Left hindlimb (tissue), 1 donor: ENCODE measurements around the gene GSC.
"Not testable (repeated sequence)": the region's sequence is repeated elsewhere in the genome, so short reads cannot be mapped to it uniquely, and the experiment has no call there.

Source experiments
- DNase-seq: peaks from one replicate; pipeline ENCODE4 v3.0.0-alpha.2; 2018

The GSC gene

DNA sequence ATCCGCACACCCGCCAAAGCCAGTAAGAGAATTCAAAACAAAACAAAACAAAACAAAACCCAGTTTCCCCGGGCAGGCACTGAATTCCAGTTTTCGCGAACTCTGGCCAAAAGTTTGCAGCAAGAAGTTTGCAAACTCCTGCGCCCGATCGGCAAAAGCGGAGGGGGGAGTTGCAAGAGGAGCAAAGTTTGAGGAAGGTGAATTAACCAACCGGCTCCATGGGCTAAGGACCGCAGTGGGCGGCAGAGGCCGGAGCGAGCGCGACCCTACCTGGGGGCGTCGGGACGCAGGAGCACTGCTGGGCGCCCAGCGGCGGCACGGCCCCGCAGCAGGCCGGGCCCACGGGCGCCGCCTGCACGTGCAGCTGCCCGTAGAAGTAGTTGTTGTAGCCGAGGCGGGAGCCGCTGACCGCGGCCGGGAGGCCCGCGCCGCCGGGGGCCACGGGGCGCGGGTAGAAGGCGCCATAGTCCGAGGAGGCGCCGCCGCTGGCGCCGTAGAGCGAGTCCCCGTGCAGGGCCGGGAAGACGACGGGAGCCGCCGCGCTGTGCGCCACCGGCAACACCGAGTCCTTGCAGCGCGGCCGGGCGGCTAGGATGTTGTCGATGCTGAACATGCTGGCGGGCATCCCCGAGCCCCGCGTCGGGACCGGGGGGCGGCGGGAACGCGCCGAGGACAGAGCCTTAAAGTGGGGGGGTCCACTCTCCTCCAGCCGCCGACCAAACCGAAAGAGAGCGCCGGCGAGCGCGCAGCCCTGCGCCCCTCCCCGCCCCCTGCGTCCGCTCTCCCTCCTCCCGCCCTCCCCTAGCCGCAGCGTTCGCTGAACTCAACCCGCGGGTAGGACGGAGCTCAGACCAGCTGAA, at the start of gene GSC:
GSC (minus strand) TSS at position 723 of the 860 bp plus-strand sequence; CDS start at position 625, 98 bp downstream.
- peak; percentile 82 for DNase-seq

DNA sequence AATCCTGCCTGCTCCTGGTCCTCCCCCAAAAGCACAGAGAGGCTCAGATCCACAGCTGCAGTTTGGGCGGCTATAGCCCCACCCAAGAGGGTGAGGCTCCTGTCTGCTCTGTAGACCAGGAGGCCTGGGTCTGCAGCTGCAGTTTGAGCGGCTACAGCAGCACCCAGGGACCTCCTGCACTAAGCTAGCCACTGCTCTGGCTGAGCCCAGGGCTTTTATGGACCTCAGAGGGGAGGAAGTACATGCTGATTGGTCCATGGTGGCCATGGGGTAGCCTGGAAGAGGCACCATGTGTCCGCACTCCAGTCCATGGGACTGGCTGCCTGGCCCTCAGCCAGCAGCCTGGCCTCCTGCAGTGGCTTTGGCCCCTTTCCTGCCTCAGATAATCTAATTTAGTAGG, 49.6 kb upstream of the GSC start:
- no peak for DNase-seq

DNA sequence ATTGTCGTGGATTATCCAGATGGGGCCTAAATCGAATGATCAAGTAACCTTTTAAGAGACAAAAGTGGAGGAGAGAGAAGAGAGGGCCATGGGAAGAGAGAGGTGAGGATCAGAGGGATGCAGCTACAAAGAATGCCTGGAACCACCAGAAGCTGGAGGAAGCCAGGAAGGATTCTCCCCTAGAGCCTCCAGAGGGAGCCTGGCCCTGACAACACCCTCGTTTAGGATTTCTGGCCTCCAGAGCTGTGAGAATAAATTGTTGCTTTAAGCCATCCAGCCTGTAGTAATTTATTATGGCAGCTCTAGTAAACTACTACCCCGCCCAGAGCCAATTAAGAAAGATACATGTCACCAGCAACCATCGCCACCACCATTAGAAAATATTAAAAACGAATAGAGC, 46.2 kb upstream of the GSC start:
- DNase-seq: no peak

- peak; percentile 68 for DNase-seq
Observed at GRCh38 chr14:94805680-94806288, 35.9 kb upstream of the GSC start.

DNA sequence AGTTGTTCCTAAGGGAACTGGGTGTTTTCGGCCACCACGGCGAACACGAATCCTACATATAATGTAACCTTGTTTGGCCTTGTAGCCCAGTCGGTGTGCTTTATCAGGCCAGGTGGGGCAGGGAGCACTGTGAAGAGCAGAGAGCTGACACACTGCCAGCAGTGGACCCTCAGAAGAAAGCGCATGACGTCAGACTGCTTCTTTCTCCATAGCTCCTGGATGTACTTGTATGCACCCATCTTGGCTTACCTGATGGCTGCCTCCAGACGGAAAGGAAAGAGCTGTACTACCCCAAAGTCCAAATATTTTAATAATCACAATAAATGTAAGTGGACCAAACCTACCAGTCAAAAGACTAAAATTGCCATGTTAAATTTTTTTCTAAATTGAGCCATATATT, 31.3 kb upstream of the GSC start:
- no peak for DNase-seq

DNA sequence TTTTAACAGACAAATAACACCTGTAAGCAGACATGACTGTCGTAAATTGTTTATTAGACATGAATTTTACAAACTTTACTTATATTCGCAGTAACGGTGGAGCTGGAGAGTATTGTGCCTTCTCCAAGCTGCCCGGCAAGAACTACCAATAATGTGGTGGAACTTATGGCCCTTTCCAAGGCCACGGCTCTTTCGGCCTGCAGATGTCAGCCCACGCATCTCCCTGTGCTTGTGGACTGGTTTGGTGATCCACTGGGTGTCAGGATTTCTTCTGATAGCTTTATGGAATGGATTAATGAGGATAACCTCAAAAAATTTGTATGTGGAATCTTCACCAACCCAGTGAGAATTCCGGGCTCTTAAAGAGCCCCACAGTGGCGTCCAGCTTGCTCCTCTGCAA, 30.9 kb upstream of the GSC start:
- DNase-seq: not testable (repeated sequence)

GRCh38 chr14:94797887-94798286, 28.0 kb upstream of the GSC start:
- DNase-seq: no peak

GRCh38 chr14:94796278-94796677, 26.4 kb upstream of the GSC start:
- no peak for DNase-seq

- DNase-seq: no peak
Observed at GRCh38 chr14:94795372-94795771, 25.5 kb upstream of the GSC start.

DNA sequence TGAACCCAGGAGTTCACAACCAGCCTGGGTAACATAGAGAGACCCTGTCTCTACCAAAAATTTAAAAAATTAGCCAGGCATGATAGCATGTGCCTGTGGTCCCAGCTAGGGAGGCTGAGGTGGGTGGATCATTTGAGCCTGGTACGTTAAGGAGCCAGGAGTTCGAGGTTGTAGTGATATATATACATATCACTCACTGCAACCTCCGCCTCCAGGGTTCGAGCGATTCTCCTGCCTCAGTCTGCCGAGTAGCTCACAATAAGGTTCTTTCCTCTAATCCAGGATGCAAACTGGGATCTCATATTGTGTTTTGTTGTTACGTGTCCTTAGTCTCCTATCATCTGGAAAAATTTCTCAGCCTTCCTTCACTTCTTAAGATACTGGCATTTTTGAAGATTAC, 24.0 kb upstream of the GSC start:
- DNase-seq: no peak

- DNase-seq: no peak
Observed at GRCh38 chr14:94787655-94788054, 17.7 kb upstream of the GSC start.

DNA sequence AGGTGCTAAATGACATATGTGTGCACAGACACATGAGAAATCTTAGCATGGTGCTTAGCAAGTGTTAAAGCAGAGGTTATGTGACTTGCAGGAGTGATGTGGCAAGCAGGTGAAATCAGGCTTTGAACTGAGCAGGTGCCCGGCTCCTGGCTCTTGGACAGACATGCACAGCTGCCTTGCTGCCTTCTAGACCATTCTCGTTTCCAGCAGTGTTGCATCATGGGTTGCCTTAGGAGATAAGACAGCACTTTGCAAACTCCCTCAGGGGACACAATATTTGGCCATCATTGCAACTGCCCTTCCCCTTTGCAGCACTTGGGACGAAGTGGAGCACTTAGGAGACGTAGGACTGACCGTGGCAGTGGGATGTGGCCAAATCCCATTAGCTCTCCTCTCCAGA, 17.2 kb upstream of the GSC start:
- DNase-seq: no peak

DNA sequence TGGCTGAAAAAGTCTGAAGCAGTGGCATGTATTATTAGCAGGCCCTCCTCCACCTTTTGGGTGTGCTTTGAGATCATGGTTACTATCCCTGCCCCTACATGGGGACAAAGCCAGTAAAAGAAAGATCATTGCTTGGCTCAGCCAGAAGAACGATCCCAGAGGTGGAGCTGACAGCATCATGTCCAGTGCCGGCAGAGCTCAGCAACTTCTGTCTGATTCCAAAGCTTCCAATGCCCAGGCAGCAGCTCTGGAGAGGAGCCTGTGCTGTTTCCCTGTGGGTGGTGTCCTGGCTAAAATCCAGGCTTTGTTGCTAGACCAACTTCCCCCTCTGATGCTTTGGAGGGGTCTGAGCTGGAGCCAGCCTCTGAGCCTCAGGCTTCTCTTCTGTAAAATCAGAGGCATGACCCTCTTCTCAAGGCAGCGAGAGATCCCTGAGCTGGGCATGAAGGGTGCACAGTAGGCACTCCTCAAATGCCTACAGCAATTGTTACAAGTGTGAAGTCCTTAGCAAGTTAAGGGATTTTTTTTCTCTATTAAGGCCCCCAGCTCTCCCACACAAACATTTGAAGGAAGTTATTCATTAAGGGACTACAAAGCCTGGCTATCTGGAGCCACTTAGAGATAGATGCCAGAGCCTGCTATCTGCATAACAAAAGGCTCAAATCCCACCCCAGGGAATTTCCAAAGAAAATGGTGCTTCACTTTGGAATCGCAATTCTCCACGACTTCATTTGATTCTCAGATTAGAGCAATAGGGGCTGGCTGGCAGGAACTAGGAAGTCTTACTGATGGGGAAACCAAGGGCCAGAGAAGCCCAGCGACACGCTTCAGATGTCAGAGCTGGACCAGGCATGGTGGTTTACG, 10.9 kb upstream of the GSC start:
- DNase-seq: no peak

DNA sequence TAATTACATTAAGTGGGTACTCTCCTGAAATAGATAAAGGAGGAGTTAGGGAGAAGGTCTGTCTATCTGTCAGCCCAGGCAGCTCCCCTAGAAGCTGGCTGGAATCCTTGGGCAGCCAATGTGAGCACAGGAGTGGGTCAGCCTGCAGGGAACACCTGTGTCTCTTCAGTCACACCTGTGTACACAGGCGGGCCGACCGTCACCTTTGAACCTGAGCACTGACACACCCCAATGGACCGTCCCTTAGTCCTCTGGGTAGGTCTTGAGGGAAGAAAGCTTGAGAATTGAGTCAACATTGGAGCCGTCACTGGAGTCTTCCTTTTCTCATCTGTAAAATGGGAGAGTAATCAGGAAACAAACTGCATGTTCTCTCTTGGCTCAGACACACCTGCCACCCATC, 9.8 kb upstream of the GSC start:
- DNase-seq: no peak

DNA sequence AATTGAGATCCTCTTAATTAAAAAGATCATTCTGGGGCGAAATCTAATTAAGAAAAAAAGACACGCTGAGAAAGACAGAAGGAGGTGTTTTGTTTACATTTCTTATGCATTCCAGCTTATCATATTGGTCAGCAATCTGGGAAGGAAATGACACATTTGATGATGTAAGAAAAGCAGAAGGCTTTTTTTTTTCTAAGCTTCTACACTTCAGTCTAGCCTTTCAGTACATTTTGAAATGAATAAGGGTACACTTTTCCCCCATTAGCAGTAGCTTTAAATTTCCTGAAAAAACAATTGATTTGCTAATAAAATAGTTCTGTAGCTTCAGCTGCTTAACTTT, 5.9 kb upstream of the GSC start:
- no peak for DNase-seq

DNA sequence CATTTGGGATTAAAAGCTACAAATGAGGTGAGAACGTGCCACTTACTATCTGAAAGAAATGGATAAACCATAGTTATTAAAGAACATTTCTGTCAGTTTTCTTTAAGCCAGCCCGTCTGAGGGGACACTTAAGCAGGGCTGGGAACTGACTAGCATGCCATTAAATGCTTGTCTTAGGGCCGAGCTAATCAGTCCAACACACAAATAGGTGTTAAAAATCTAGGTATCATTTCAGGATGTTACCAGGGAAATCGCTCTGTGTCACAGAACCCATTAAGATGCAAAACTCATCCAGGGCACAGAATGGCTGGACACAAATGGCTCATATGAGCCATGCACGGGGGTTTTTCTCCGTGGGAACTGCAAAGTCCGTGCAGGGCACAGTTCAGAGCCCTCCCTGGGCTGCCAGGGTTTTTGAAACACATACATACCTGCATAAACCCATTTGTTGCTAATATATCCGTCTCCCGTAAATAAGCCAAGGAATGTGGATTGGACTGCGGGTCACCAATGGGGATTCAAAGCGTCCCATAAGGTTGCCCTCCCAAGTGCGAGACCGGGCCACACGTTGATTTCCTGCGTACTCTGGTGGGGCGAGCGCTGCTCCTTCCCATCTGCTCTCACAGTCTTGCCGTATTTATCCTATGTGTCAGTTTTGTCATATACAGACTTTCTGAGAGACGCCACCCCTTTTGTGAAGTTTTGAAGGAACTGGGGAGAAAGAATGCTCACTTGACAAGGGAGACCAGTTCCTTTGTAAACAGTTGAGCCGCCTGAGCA, 5.4 kb upstream of the GSC start:
- no peak for DNase-seq

DNA sequence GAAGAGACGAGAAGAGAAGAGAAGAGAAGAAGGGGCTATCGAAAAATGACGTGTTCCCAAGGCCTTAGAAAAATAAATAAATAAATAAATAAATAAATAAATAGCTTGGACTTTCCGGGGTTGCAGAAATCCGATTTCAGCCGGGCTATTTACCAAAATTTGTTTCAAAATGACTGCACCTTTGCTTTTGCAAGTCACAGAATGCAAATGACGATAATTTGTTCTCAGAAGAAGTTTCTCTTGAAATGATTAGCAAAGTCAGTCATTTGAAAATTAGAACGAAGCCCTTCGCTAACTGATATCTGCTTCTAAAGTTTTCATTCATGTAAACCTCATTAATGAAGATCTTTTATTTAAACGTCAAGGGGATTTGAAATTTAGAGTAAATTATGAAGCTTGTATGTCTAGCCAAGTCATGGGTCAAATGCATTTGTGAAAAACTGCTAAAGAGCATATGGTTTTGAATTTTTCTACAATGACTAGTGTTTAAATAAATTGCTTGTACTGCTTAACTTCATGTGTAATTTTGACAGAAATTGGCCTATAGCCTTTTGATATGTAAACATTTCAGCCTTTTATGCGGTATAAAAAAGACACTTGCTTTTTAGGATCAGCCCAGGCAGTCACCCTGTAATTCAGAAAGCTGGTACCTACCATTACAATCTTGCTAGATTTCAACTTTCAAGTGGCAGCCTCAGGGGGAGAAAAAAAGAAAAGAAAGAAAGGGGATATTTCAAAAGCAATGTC, 4.6 kb upstream of the GSC start:
- DNase-seq: no peak

DNA sequence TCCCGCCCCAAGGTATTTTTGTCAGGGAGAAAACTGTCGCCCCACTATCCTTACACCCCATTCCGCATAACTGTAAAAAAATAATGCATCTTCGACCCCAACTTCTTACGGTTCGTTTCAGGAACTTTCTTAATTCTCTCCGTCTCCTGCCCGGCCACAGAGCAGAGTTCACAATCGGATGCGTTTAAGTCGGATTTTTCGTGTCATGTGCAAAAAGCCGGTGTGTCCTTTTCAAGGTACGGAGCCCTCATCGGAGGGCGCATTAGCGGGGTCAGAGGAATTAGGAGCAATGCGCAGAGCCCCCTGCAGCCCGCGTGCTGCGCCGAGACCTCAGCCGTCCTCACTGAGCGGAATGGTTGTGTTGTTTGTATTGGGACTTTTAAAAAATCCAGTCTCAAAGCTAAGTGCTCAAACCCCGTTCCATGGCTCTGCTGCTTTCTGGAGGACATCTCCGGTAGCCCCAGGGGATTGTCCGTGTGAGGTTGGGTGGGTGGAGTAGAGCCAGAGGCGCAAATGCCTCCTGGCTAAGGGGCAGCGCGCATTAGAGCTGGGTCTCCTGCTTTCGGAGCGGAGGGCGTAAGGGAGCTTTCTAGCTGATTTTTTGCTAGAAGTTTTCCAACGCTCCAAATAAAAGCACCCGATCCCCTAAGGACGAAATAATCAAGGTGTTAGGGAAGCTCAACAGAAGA, 3.9 kb upstream of the GSC start:
- no peak for DNase-seq

- no peak for DNase-seq
Observed at GRCh38 chr14:94773061-94773648, 3.2 kb upstream of the GSC start.

DNA sequence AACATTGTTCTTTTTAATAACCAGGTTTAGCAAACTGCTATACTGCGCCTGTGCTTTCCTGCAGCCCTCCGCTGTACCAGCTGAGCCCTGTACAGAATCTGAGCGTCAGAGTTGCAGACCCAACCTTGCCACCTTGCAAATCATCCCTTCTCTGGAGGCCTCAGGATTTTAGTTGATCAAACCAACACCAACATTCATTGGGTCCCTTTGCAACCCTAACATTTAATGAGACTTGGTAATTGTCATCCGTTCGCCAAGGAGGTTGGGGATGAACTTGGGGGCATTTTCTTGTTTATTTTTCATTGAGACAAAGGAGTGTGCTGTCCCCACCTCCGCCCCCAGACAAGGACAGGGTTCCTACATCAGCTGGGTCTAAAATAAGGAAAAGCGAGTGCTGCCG, 2.6 kb upstream of the GSC start:
- no peak for DNase-seq

DNA sequence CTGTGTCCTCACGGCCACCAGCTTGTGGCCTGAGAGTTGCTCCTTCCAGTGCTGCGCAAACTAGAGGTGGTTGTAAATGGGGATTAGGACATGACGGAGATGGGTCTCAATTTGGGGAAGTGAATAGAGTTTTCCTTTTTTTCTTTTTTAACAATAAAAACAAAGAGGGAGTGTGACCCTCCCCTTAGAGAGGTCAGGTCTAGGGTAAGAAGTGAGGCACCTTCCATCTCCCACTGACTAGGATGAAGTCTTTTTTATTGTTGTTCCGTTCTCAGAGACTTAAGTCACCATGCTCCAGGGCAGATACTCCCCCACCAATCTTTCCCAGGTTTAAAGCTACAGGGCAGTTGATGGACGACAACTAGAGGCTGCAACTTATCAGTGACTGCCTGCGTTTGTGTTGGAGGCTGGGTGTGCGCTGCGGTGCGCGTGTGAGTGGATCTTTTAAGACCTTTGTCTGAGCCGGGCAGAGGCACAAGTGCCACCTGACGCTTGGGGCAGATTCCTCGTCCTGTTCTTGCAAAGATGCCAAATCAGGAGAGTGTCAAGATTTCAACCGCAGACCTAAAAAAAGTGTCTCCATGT, 2.1 kb upstream of the GSC start:
- no peak for DNase-seq
